Posterior vena cava (tissue), 2 donors: ENCODE data around the gene PIKFYVE. TPM values are rescaled to one million over a fixed set of nuclear protein-coding genes. Genes with fewer than 3 reads are reported as not detected.
A peak's percentile ranks its signal among the peaks of the same experiment; 100 is the strongest.
"Not testable (repeated sequence)": the region's sequence is repeated elsewhere in the genome, so short reads cannot be mapped to it uniquely, and the experiment has no call there.

Experiments
- DNase-seq: peaks from one replicate; pipeline ENCODE4 v3.0.0-alpha.2; 2020; ENCODE audit warnings: low spot score
- intact Hi-C, 2 donors: fragments of 100-400 bp; cut with DNase I; formaldehyde crosslinking; loops; one replicate each; pipeline versions ENCODE4 v1.14.1 to v1.14.2; 2022 to 2023
- total RNA-seq, 2 donors: library from RNA; stranded (reverse); fragmentation: NEBNext Ultra II Directional; extraction: Animal tissue kit (Norgen Biotek cat#: 25700); gene quantifications; one replicate each; pipeline ENCODE4 v1.2.1, GENCODE V29; 2021
- donor health status: DM: yes; HTN: yes; CAD: no.
- donor health status: DM: yes; HTN: yes; CAD: no.

The PIKFYVE gene
- total RNA-seq, 2 donors from 2014 or later = 25.4 to 26.1 TPM

GRCh38 chr2:208356420-208356819 lies 90.4 kb downstream of the PIKFYVE start:
- intact Hi-C loops, DNase-seq: not testable (repeated sequence)

GRCh38 chr2:208356846-208357574 lies 91.0 kb downstream of the PIKFYVE start:
- DNase-seq = no peak
- intact Hi-C loops = no loop called here

GRCh38 chr2:208358758-208359631 lies 92.9 kb downstream of the PIKFYVE start:
- intact Hi-C loops = no loop called here
- no peak for DNase-seq

- peak; percentile 83 for DNase-seq
- intact Hi-C loops = no loop called here
Measured at GRCh38 chr2:208359632-208359986, 93.6 kb downstream of the PIKFYVE start.

- DNase-seq = no peak
- intact Hi-C loops = no loop called here
Measured at GRCh38 chr2:208360259-208361076, 94.4 kb downstream of the PIKFYVE start.

GRCh38 chr2:208361077-208361441 lies 95.0 kb downstream of the PIKFYVE start:
- intact Hi-C loops = no loop called here
- no peak for DNase-seq

- intact Hi-C loops = no loop called here
- no peak for DNase-seq
Measured at GRCh38 chr2:208363485-208363884, 97.4 kb downstream of the PIKFYVE start.

- intact Hi-C loops = no loop called here
- DNase-seq = no peak
Measured at GRCh38 chr2:208366215-208367127, 100.4 kb downstream of the PIKFYVE start.

GRCh38 chr2:208369091-208369490 lies 103.0 kb downstream of the PIKFYVE start:
- intact Hi-C loops = no loop called here
- no peak for DNase-seq

GRCh38 chr2:208370881-208371633 lies 105.0 kb downstream of the PIKFYVE start:
- intact Hi-C loops = no loop called here
- DNase-seq = no peak

GRCh38 chr2:208371634-208371935 lies 105.5 kb downstream of the PIKFYVE start:
- intact Hi-C loops = no loop called here
- DNase-seq = no peak

GRCh38 chr2:208373460-208374089 lies 107.5 kb downstream of the PIKFYVE start:
- intact Hi-C loops = no loop called here
- DNase-seq = no peak

- intact Hi-C loops = loop anchor here in 1 of 2 donors (5.0 kb wide), 1 partner anchor 1732 kb away; no protein-coding TSS in a partner anchor
- DNase-seq = no peak
Measured at GRCh38 chr2:208375491-208376068, 109.5 kb downstream of the PIKFYVE start.

GRCh38 chr2:208377344-208377860 lies 111.3 kb downstream of the PIKFYVE start:
- not testable (repeated sequence) for DNase-seq
- intact Hi-C loops = loop anchor here in 1 of 2 donors (5.0 kb wide), 1 partner anchor 1730 kb away; no protein-coding TSS in a partner anchor

- intact Hi-C loops = loop anchor here in 1 of 2 donors (5.0 kb wide), 1 partner anchor 1728 kb away; no protein-coding TSS in a partner anchor
- DNase-seq = no peak
Measured at GRCh38 chr2:208379192-208379591, 113.1 kb downstream of the PIKFYVE start.

GRCh38 chr2:208384637-208385036 lies 118.6 kb downstream of the PIKFYVE start:
- intact Hi-C loops = no loop called here
- no peak for DNase-seq

GRCh38 chr2:208386541-208386940 lies 120.5 kb downstream of the PIKFYVE start:
- no peak for DNase-seq
- intact Hi-C loops = no loop called here
